Uterus (tissue), 2 donors: ENCODE data around the gene SLC4A5.

Experiments used
- POLR2A ChIP-seq, 2 donors: fragments of 450-650 bp; IDR thresholded peaks; one replicate each; pipeline ENCODE4 v1.6.1; 2016; ENCODE audit warnings: antibody characterized with exemption in 2 of 2, mild to moderate bottlenecking in 1 of 2, moderate library complexity in 1 of 2
- TF ChIP-seq, protein P1 (sequence below), 4 experiments: fragments of 200-600 bp in 2 of 4; fragments of 450-650 bp in 2 of 4; sonication (generic) in 2 of 4; IDR thresholded peaks; one replicate each; pipeline ENCODE4 v1.5.1; 2016 to 2019; ENCODE audit warnings: antibody characterized with exemption in 4 of 4, mild to moderate bottlenecking in 2 of 4, moderate library complexity in 1 of 4

DNA sequence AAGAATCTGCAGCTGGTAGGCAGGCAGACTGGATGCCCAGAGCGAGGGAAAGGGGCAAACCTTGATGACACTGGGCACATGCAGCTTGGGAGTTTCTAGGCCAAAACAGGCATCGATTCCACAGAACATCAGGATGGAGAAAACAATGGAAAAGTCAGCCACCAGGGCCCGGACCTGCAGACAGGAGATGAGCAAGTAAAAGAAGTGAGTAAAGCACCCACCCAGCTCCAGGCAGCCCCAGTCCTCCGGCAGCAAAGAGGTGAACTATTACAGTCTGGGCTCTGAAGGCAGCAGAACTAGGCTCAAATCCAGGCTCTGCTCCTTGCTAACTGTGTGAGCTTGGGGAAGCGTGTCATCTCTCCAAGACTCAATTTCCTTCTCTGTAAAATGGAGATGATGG is 108.2 kb downstream of the SLC4A5 start:
- TF ChIP-seq, protein P1, sequence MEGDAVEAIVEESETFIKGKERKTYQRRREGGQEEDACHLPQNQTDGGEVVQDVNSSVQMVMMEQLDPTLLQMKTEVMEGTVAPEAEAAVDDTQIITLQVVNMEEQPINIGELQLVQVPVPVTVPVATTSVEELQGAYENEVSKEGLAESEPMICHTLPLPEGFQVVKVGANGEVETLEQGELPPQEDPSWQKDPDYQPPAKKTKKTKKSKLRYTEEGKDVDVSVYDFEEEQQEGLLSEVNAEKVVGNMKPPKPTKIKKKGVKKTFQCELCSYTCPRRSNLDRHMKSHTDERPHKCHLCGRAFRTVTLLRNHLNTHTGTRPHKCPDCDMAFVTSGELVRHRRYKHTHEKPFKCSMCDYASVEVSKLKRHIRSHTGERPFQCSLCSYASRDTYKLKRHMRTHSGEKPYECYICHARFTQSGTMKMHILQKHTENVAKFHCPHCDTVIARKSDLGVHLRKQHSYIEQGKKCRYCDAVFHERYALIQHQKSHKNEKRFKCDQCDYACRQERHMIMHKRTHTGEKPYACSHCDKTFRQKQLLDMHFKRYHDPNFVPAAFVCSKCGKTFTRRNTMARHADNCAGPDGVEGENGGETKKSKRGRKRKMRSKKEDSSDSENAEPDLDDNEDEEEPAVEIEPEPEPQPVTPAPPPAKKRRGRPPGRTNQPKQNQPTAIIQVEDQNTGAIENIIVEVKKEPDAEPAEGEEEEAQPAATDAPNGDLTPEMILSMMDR (IDR thresholded peaks at IDR 0.05): no peak
- no peak for TF ChIP-seq POLR2A (IDR thresholded peaks at IDR 0.05)
